Measurements from ENCODE around the gene HMCN2. TPM values are rescaled to one million over a fixed set of nuclear protein-coding genes. Genes with fewer than 3 reads are reported as not detected.

Gene HMCN2
- total RNA-seq, 5 donors from 2014 or later (not counting 1 experiment from before 2014, with no cell fraction given), result 0.03 TPM; not detected in 4

DNA sequence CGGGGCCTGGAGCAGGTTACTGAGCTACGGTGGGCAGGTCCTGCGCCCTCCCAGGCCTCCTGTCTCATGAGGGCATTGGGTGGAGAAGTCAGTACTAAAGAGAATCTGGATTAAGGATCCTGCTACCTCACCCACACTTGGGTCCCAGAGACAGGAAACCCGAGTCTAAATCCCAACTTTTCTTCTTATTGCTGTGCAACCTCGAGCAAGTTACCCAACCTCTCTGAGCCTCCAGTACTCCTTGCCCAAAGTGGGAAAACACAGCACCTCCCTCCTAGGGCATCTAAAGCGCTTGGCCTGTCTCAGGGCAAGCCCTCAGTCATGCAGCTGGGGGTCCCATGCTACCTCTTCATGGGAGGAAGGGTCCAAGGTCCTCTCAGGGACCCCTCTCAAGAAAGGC lies 207.4 kb downstream of the HMCN2 start:
- H3K4me3 ChIP-seq (ENCODE audit: control insufficient read depth in 1 of 2, extremely low read depth in 1 of 2, low read length in 1 of 2), result no peak overlapping the region
- DNase-seq, result no peak
- no peak overlapping the region for H3K4me3 Mint-ChIP-seq
- POLR2A ChIA-PET, result no interaction called here
- no peak overlapping the region for H3K27ac ChIP-seq (ENCODE audit: low read length)
- H3K9me3 Mint-ChIP-seq, result no peaks in the 10 kb centered on the region
- ATAC-seq (replicated peaks in 1 of 4), result no peak
- no peaks in the 10 kb centered on the region for H3K9me3 ChIP-seq
- H3K27ac Mint-ChIP-seq, result no peak overlapping the region
- no peaks in the 10 kb centered on the region for H3K36me3 Mint-ChIP-seq
- peaks cover 0 to 2% (median 0%) of the 10 kb centered on the region in 3 donors for H3K4me1 Mint-ChIP-seq
- CTCF ChIA-PET, result no interaction called here
- H3K27me3 ChIP-seq (replicated peaks in 1 of 2; ENCODE audit: control insufficient read depth in 2 of 2, extremely low read depth in 1 of 2, insufficient read depth in 2 of 2, low read length in 1 of 2), result peaks cover 10 to 74% of the 10 kb centered on the region in 2 experiments
- WGBS (ENCODE audit: insufficient coverage), result 60% methylated on average over 1 of the region's 6 CpGs
- H3K4me1 ChIP-seq (ENCODE audit: control insufficient read depth in 1 of 2, extremely low read depth in 1 of 2, insufficient read depth in 2 of 2, low read length in 2 of 2), result no peaks in the 10 kb centered on the region
- H3K27me3 Mint-ChIP-seq, result peaks cover 18 to 53% of the 10 kb centered on the region in 2 donors
- H3K36me3 ChIP-seq (ENCODE audit: control insufficient read depth in 2 of 2, extremely low read depth in 1 of 2, insufficient read depth in 1 of 2, low read length in 1 of 2), result no peaks in the 10 kb centered on the region

DNA sequence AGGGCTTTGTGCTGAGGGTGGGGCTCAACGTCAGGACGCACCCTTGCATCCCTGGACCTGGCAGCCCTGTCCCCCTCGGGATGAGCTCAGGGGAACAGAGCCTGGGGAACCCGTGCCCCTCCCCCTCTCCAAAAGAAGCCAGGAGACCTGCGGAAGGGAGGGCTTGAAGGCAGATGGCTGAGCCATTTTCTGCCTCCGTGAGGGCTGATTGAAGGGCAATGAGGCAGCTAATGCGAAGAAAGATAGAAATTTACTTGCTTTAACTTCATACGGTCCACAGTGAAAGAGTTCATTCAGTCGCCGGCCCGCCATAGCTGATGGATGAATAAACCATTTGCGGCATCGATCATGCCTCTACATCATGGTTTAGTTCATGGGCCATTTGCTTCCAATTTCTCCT lies 208.0 kb downstream of the HMCN2 start:
- no peaks in the 10 kb centered on the region for H3K9me3 ChIP-seq
- DNase-seq (no peak), ATAC-seq (replicated peaks in 1 of 4) (no peak)
- Mint-ChIP-seq H3K9me3 (no peaks in the 10 kb centered on the region), H3K4me3 (no peak overlapping the region), H3K4me1 (peaks cover 0 to 2% (median 0%) of the 10 kb centered on the region in 3 donors), H3K27ac (no peak overlapping the region), H3K36me3 (no peaks in the 10 kb centered on the region), H3K27me3 (peaks cover 18 to 52% of the 10 kb centered on the region in 2 donors)
- no peaks in the 10 kb centered on the region for H3K36me3 ChIP-seq (ENCODE audit: control insufficient read depth in 2 of 2, extremely low read depth in 1 of 2, insufficient read depth in 1 of 2, low read length in 1 of 2)
- H3K27me3 ChIP-seq (replicated peaks in 1 of 2; ENCODE audit: control insufficient read depth in 2 of 2, extremely low read depth in 1 of 2, insufficient read depth in 2 of 2, low read length in 1 of 2), result peaks cover 7 to 74% of the 10 kb centered on the region in 2 experiments
- ChIA-PET POLR2A (no interaction called here), CTCF (no interaction called here)
- WGBS (ENCODE audit: insufficient coverage), result 55% methylated on average over 12 of the region's 13 CpGs
- no peak overlapping the region for H3K27ac ChIP-seq (ENCODE audit: low read length)
- no peaks in the 10 kb centered on the region for H3K4me1 ChIP-seq (ENCODE audit: control insufficient read depth in 1 of 2, extremely low read depth in 1 of 2, insufficient read depth in 2 of 2, low read length in 2 of 2)
- H3K4me3 ChIP-seq (ENCODE audit: control insufficient read depth in 1 of 2, extremely low read depth in 1 of 2, low read length in 1 of 2), result no peak overlapping the region

DNA sequence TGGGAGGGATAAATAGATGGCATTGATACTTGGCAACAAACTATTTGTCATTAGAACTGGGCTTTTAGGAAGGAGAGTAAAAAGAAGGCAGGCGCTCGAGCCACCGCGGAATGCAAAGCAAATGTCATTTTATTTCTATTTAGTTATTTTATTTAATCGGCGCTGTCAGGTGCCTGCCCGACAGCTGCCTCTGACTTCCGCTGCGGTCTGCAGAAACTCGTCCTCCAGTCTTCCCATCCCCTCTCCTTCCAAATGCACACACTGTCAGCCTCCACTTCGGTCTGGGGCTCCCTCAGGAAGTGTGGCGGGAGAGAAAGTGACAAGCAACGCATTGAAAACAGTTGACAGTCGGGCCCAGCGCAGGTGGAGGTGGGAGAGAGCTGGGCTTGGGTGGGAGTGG lies 208.5 kb downstream of the HMCN2 start:
- DNase-seq (no peak), ATAC-seq (replicated peaks in 1 of 4) (no peak)
- peaks cover 15 to 47% of the 10 kb centered on the region in 2 donors for H3K27me3 Mint-ChIP-seq
- H3K4me1 ChIP-seq (ENCODE audit: control insufficient read depth in 1 of 2, extremely low read depth in 1 of 2, insufficient read depth in 2 of 2, low read length in 2 of 2), result no peaks in the 10 kb centered on the region
- WGBS (ENCODE audit: insufficient coverage), result 68% methylated on average over 4 of the region's 15 CpGs
- no peaks in the 10 kb centered on the region for H3K36me3 Mint-ChIP-seq
- H3K27ac Mint-ChIP-seq, result no peak overlapping the region
- H3K9me3 ChIP-seq, result no peaks in the 10 kb centered on the region
- no peak overlapping the region for H3K4me3 Mint-ChIP-seq
- CTCF ChIA-PET, result no interaction called here
- H3K36me3 ChIP-seq (ENCODE audit: control insufficient read depth in 2 of 2, extremely low read depth in 1 of 2, insufficient read depth in 1 of 2, low read length in 1 of 2), result no peaks in the 10 kb centered on the region
- no peak overlapping the region for H3K27ac ChIP-seq (ENCODE audit: low read length)
- H3K9me3 Mint-ChIP-seq, result no peaks in the 10 kb centered on the region
- H3K27me3 ChIP-seq (replicated peaks in 1 of 2; ENCODE audit: control insufficient read depth in 2 of 2, extremely low read depth in 1 of 2, insufficient read depth in 2 of 2, low read length in 1 of 2), result peaks cover 4 to 72% of the 10 kb centered on the region in 2 experiments
- no peak overlapping the region for H3K4me3 ChIP-seq (ENCODE audit: control insufficient read depth in 1 of 2, extremely low read depth in 1 of 2, low read length in 1 of 2)
- POLR2A ChIA-PET, result no interaction called here
- peaks cover 0 to 2% (median 0%) of the 10 kb centered on the region in 3 donors for H3K4me1 Mint-ChIP-seq

DNA sequence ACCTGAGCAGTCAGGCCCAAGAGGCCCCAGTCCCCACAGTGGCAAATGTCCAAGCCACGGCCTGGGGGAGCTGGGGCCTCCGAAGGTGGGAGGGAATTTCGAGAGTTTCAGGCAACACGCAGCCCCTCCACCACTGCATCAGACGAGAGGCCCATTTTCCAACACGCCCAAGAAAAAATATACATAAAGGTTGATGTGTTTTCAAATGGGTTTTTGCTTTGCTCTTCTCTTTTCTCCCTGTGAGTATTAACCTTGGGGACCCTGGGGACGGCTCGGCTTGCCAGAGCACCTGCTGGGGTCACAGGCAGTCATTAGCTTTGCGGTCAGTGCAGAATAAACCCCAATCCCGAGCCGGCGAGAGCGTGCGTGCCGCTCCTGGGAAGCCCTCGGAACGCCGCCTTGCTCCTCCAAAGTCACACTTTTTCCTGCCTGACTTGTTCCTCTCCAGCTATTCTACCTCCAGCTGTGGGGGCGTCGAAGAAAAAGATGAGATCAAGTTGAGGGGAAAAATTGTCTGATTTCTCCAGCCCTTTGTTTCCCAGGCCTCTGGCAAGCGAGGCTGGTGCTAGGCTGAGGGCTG lies 210.7 kb downstream of the HMCN2 start:
- Mint-ChIP-seq H3K4me3 (no peak overlapping the region), H3K27ac (no peak overlapping the region), H3K4me1 (peaks cover 0 to 2% (median 0%) of the 10 kb centered on the region in 3 donors), H3K36me3 (no peaks in the 10 kb centered on the region), H3K27me3 (peaks cover 8 to 36% of the 10 kb centered on the region in 2 donors), H3K9me3 (no peaks in the 10 kb centered on the region)
- DNase-seq (no peak), ATAC-seq (replicated peaks in 1 of 4) (no peak)
- ChIA-PET CTCF (no interaction called here), POLR2A (no interaction called here)
- no peaks in the 10 kb centered on the region for H3K4me1 ChIP-seq (ENCODE audit: control insufficient read depth in 1 of 2, extremely low read depth in 1 of 2, insufficient read depth in 2 of 2, low read length in 2 of 2)
- H3K9me3 ChIP-seq, result no peaks in the 10 kb centered on the region
- no peak overlapping the region for H3K4me3 ChIP-seq (ENCODE audit: control insufficient read depth in 1 of 2, extremely low read depth in 1 of 2, low read length in 1 of 2)
- H3K27ac ChIP-seq (ENCODE audit: low read length), result no peak overlapping the region
- H3K27me3 ChIP-seq (replicated peaks in 1 of 2; ENCODE audit: control insufficient read depth in 2 of 2, extremely low read depth in 1 of 2, insufficient read depth in 2 of 2, low read length in 1 of 2), result peaks cover 4 to 60% of the 10 kb centered on the region in 2 experiments
- H3K36me3 ChIP-seq (ENCODE audit: control insufficient read depth in 2 of 2, extremely low read depth in 1 of 2, insufficient read depth in 1 of 2, low read length in 1 of 2), result no peaks in the 10 kb centered on the region
- 90% methylated on average over 3 of the region's 21 CpGs for WGBS (ENCODE audit: insufficient coverage)

DNA sequence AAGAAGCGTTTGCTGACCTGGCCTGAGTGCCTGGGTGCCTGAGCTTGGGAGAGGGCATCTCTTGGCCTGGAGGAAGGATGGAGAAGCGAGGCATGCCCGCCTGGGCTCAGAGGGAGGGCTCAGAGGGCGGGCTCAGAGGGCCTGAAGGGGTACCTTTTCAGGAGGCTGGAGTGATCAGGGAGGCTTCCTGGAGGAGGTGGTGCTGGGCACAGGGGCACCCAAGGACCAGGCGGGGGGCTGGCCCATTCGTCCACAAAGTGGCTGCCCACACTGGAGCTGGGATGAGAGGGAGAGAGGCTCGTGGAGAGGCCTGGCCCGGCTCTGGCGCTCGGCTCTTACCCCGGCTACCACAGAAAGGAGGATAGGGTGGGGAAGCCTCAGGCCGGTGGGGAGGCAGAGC lies 212.0 kb downstream of the HMCN2 start:
- Mint-ChIP-seq H3K27me3 (peaks cover 0 to 32% of the 10 kb centered on the region in 2 donors), H3K9me3 (no peaks in the 10 kb centered on the region), H3K36me3 (no peaks in the 10 kb centered on the region), H3K27ac (no peak overlapping the region), H3K4me1 (peaks cover 0 to 2% (median 0%) of the 10 kb centered on the region in 3 donors), H3K4me3 (no peak overlapping the region)
- POLR2A ChIA-PET, result no interaction called here
- CTCF ChIA-PET, result no interaction called here
- Histone ChIP-seq H3K4me3 (ENCODE audit: control insufficient read depth in 1 of 2, extremely low read depth in 1 of 2, low read length in 1 of 2) (no peak overlapping the region), H3K4me1 (ENCODE audit: control insufficient read depth in 1 of 2, extremely low read depth in 1 of 2, insufficient read depth in 2 of 2, low read length in 2 of 2) (no peaks in the 10 kb centered on the region), H3K36me3 (ENCODE audit: control insufficient read depth in 2 of 2, extremely low read depth in 1 of 2, insufficient read depth in 1 of 2, low read length in 1 of 2) (no peaks in the 10 kb centered on the region), H3K27ac (ENCODE audit: low read length) (no peak overlapping the region), H3K27me3 (replicated peaks in 1 of 2; ENCODE audit: control insufficient read depth in 2 of 2, extremely low read depth in 1 of 2, insufficient read depth in 2 of 2, low read length in 1 of 2) (peaks cover 4 to 56% of the 10 kb centered on the region in 2 experiments), H3K9me3 (no peaks in the 10 kb centered on the region)
- WGBS (ENCODE audit: insufficient coverage), result 73% methylated on average over 7 of the region's 12 CpGs
- ATAC-seq (replicated peaks in 1 of 4), result no peak
- DNase-seq, result no peak

DNA sequence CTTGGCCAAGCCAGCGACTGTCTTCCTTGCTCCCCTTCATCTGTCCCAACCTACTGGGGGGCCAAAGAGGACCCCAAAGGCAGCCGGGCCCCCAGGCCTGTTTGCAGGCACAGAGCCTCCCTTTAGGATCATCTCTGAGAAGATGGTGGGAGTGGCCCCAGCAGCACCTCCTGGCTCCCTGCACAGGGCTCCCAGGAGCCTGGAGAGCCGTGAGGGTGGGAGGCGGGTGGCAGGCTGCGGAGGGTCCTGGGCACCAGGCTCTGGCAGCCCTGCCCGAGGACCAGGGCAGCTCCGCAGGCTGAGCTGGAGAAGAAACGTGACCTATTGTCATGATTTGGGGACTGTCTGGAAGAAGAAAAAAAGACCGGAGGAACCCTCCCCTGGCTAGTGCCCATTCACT lies 212.6 kb downstream of the HMCN2 start:
- no peak for DNase-seq
- Histone ChIP-seq H3K4me1 (ENCODE audit: control insufficient read depth in 1 of 2, extremely low read depth in 1 of 2, insufficient read depth in 2 of 2, low read length in 2 of 2) (no peaks in the 10 kb centered on the region), H3K36me3 (ENCODE audit: control insufficient read depth in 2 of 2, extremely low read depth in 1 of 2, insufficient read depth in 1 of 2, low read length in 1 of 2) (no peaks in the 10 kb centered on the region), H3K4me3 (ENCODE audit: control insufficient read depth in 1 of 2, extremely low read depth in 1 of 2, low read length in 1 of 2) (no peak overlapping the region), H3K27me3 (replicated peaks in 1 of 2; ENCODE audit: control insufficient read depth in 2 of 2, extremely low read depth in 1 of 2, insufficient read depth in 2 of 2, low read length in 1 of 2) (peaks cover 4 to 53% of the 10 kb centered on the region in 2 experiments), H3K9me3 (no peaks in the 10 kb centered on the region), H3K27ac (ENCODE audit: low read length) (no peak overlapping the region)
- no peaks in the 10 kb centered on the region for H3K36me3 Mint-ChIP-seq
- whole genome bisulfite sequencing (ENCODE audit: insufficient coverage), result 84% methylated on average over 4 of the region's 9 CpGs
- no peak overlapping the region for H3K4me3 Mint-ChIP-seq
- POLR2A ChIA-PET, result no interaction called here
- H3K4me1 Mint-ChIP-seq, result peaks cover 0 to 2% (median 0%) of the 10 kb centered on the region in 3 donors
- H3K27ac Mint-ChIP-seq, result no peak overlapping the region
- CTCF ChIA-PET, result no interaction called here
- H3K27me3 Mint-ChIP-seq, result peaks cover 5 to 32% of the 10 kb centered on the region in 2 donors
- ATAC-seq (replicated peaks in 1 of 4), result no peak
- no peaks in the 10 kb centered on the region for H3K9me3 Mint-ChIP-seq

Measured in T-cell (primary cell).